K562 treated with DMSO at 1 percent for 4 hours (cell line): ENCODE results near the gene TRIM77. TPM values are rescaled to one million over a fixed set of nuclear protein-coding genes. Genes with fewer than 3 reads are reported as not detected.

Source experiments
- total RNA-seq: library from RNA; unstranded; fragments of 300-600 nt; gene quantifications from 2 replicates; pipeline ENCODE4 v1.2.3, GENCODE V29; 2022; ENCODE audit not compliant: insufficient read depth

Gene TRIM77
- not detected in 2 replicates for total RNA-seq

GRCh38 chr11:89709999-89710398 lies at the start of gene TRIM77:
TRIM77 (plus strand) TSS chr11:89710299; CDS start chr11:89710299, 0 bp downstream.

Other genes with a start within 250 kb of the TRIM77 start
- gene NOX4, start 218.9 kb upstream of the TRIM77 start, total RNA-seq = not detected in 2 replicates
- gene TRIM49, start 98.3 kb downstream of the TRIM77 start, total RNA-seq = not detected in 2 replicates
- not detected in 2 replicates for gene TRIM64B, start 168.2 kb downstream of the TRIM77 start, total RNA-seq
- gene TRIM49D1, start 211.9 kb downstream of the TRIM77 start, total RNA-seq = not detected in 2 replicates
- not detected in 2 replicates for gene TRIM49D2, start 213.8 kb downstream of the TRIM77 start, total RNA-seq